PC-3 (cell line): ENCODE results near the gene SLC9A4. TPM values are rescaled to one million over a fixed set of nuclear protein-coding genes. Genes with fewer than 3 reads are reported as not detected.

ENCODE experiments used
- ATAC-seq: fragments of 200-7000 bp; cut with Tn5 transposase; 2 replicates; pipeline ENCODE4 v1.9.1; 2020; ENCODE audit warnings: mild to moderate bottlenecking, moderate library complexity
- BruUV-seq: library from RNA; stranded (reverse); fragments of 400-500 nt; replicated peaks from 2 replicates; lab custom pipeline; 2021; lab: Mats Ljungman, UMichigan
- CTCF ChIA-PET: fragments of 300-600 bp; sonication (Branson Sonifier 250); formaldehyde crosslinking; loops from one replicate; lab custom pipeline; 2022; ENCODE audit warnings: antibody characterized with exemption; lab: Charles Lee
- POLR2A ChIA-PET: fragments of 300-600 bp; sonication (Branson Sonifier 250); formaldehyde crosslinking; loops from one replicate; lab custom pipeline; 2022; ENCODE audit warnings: antibody characterized with exemption; ENCODE audit not compliant: unreplicated experiment; lab: Charles Lee
- DNase-seq: peaks from one replicate; pipeline ENCODE4 v3.0.0-alpha.2; 2015
- H2AFZ ChIP-seq: fragments of 300-600 bp; sonication (generic); 2 replicates; pipeline ENCODE4 v1.6.0; 2016; ENCODE audit warnings: antibody characterized with exemption, low read length
- H3F3A ChIP-seq: fragments of 300-600 bp; sonication (generic); one replicate; pipeline ENCODE4 v1.6.0; 2017; ENCODE audit warnings: antibody characterized with exemption, low read length, control low read depth, mild to moderate bottlenecking; ENCODE audit not compliant: unreplicated experiment
- H3K27ac ChIP-seq: fragments of 300-600 bp; sonication (generic); 2 replicates; pipeline ENCODE4 v1.5.1; 2016; ENCODE audit warnings: mild to moderate bottlenecking, low read length
- H3K27me3 ChIP-seq: fragments of 300-600 bp; sonication (generic); 2 replicates; pipeline ENCODE4 v1.6.1; 2016; ENCODE audit warnings: low read length, mixed read lengths
- H3K36me3 ChIP-seq: fragments of 300-600 bp; sonication (generic); 2 replicates; pipeline ENCODE4 v1.6.1; 2016; ENCODE audit warnings: low read depth, mixed run types, low read length, mixed read lengths
- H3K4me1 ChIP-seq: fragments of 300-600 bp; sonication (generic); 2 replicates; pipeline ENCODE4 v1.5.1; 2016; ENCODE audit warnings: low read length; ENCODE audit not compliant: insufficient read depth
- H3K4me2 ChIP-seq: fragments of 300-600 bp; sonication (generic); 2 replicates; pipeline ENCODE4 v1.6.0; 2016; ENCODE audit warnings: low read length
- H3K4me3 ChIP-seq: fragments of 300-600 bp; sonication (generic); 2 replicates; pipeline ENCODE4 v1.5.1; 2016; ENCODE audit warnings: mild to moderate bottlenecking, low read length, mixed read lengths
- H3K79me2 ChIP-seq: fragments of 300-600 bp; sonication (generic); 2 replicates; pipeline ENCODE4 v1.6.1; 2017; ENCODE audit warnings: low read length, mixed read lengths
- H3K9ac ChIP-seq: fragments of 300-600 bp; sonication (generic); 2 replicates; pipeline ENCODE4 v1.6.0; 2016; ENCODE audit warnings: mild to moderate bottlenecking, low read length
- H3K9me2 ChIP-seq: fragments of 300-600 bp; sonication (generic); replicated peaks from 2 replicates; pipeline ENCODE4 v1.6.1; 2016; ENCODE audit warnings: mixed run types, low read length, mixed read lengths
- H3K9me3 ChIP-seq: fragments of 300-600 bp; sonication (generic); 2 replicates; pipeline ENCODE4 v1.6.1; 2016; ENCODE audit warnings: low read length, mixed read lengths
- H4K20me1 ChIP-seq: fragments of 300-600 bp; sonication (generic); 2 replicates; pipeline ENCODE4 v1.6.1; 2016; ENCODE audit warnings: low read length, mixed read lengths
- CTCF ChIP-seq: fragments of 300-600 bp; sonication (generic); conservative IDR thresholded peaks from 2 replicates; pipeline ENCODE4 v1.5.1; 2017; ENCODE audit warnings: antibody characterized with exemption, low read depth, mild to moderate bottlenecking, low read length
- EZH2 ChIP-seq: fragments of 300-600 bp; sonication (generic); IDR thresholded peaks from one replicate; pipeline ENCODE4 v1.6.1; 2017; ENCODE audit warnings: antibody characterized with exemption, mild to moderate bottlenecking, low read length; ENCODE audit not compliant: unreplicated experiment
- EZH2phosphoT487 ChIP-seq: fragments of 300-600 bp; sonication (generic); IDR thresholded peaks from 2 replicates; pipeline ENCODE4 v1.6.1; 2018; ENCODE audit warnings: mild to moderate bottlenecking, antibody characterized with exemption, low read length, borderline replicate concordance
- intact Hi-C: fragments of 100-400 bp; cut with micrococcal nuclease; formaldehyde crosslinking; loops from 2 replicates; pipeline ENCODE4 v1.9.0; 2023
- total RNA-seq: library from RNA; depleted of rRNA; stranded (reverse); fragments of >200 nt; gene quantifications from 2 replicates; pipeline ENCODE4 v1.2.3, GENCODE V29; 2014

SLC9A4 gene
- total RNA-seq, 1 experiment from 2014 or later: 0.04 TPM

- POLR2A ChIA-PET: no interaction called here
- intact Hi-C loops: no loop called here
Observed at GRCh38 chr2:102428573-102428972, 44.5 kb upstream of the SLC9A4 start.

GRCh38 chr2:102432386-102432785 lies 40.6 kb upstream of the SLC9A4 start:
- no peaks in the 10 kb centered on the region for H3K79me2 ChIP-seq
- H3K9me3 ChIP-seq: no peaks in the 10 kb centered on the region
- no peak overlapping the region for H3K9ac ChIP-seq
- no peak overlapping the region for H3K4me3 ChIP-seq
- H2AFZ ChIP-seq: no peak overlapping the region
- no peak overlapping the region for H3K4me2 ChIP-seq
- POLR2A ChIA-PET: no interaction called here
- ATAC-seq (no peak), DNase-seq (no peak)
- H3K36me3 ChIP-seq: no peaks in the 10 kb centered on the region
- no peaks in the 10 kb centered on the region for H3F3A ChIP-seq
- H3K4me1 ChIP-seq: no peaks in the 10 kb centered on the region
- TF ChIP-seq EZH2 (no peak), EZH2phosphoT487 (no peak), CTCF (no peak)
- intact Hi-C loops: no loop called here
- H3K9me2 ChIP-seq: no peaks in the 10 kb centered on the region
- H3K27ac ChIP-seq: no peak overlapping the region
- peaks cover 12% of the 10 kb centered on the region; the same call in 1 of the 2 replicates for H3K27me3 ChIP-seq
- CTCF ChIA-PET: no interaction called here
- no peaks in the 10 kb centered on the region for H4K20me1 ChIP-seq
- BruUV-seq: no TSS peak

More at GRCh38 chr2:102428573-102428972, 44.5 kb upstream of the SLC9A4 start:
- no peak for ATAC-seq
- no peak for DNase-seq
- TF ChIP-seq EZH2: no peak
- no peak for TF ChIP-seq CTCF
- TF ChIP-seq EZH2phosphoT487: no peak
- H3F3A ChIP-seq: no peaks in the 10 kb centered on the region
- no peak overlapping the region for H2AFZ ChIP-seq
- peaks cover 21% of the 10 kb centered on the region; the same call in 1 of the 2 replicates for H3K27me3 ChIP-seq
- H3K4me3 ChIP-seq: no peak overlapping the region
- CTCF ChIA-PET: no interaction called here
- no TSS peak for BruUV-seq
- no peak overlapping the region for H3K4me2 ChIP-seq
- no peaks in the 10 kb centered on the region for H4K20me1 ChIP-seq
- H3K9ac ChIP-seq: no peak overlapping the region
- H3K36me3 ChIP-seq: no peaks in the 10 kb centered on the region
- H3K9me2 ChIP-seq: no peaks in the 10 kb centered on the region
- no peak overlapping the region for H3K27ac ChIP-seq
- no peaks in the 10 kb centered on the region for H3K79me2 ChIP-seq
- H3K4me1 ChIP-seq: no peaks in the 10 kb centered on the region
- no peaks in the 10 kb centered on the region for H3K9me3 ChIP-seq

- Histone ChIP-seq H3K27me3 (peaks cover 8% of the 10 kb centered on the region; the same call in 1 of the 2 replicates), H3K9ac (no peak overlapping the region), H3K27ac (no peak overlapping the region), H3K4me1 (no peaks in the 10 kb centered on the region), H2AFZ (no peak overlapping the region), H3K79me2 (no peaks in the 10 kb centered on the region), H3K4me3 (no peak overlapping the region), H3K4me2 (no peak overlapping the region), H3K9me2 (no peaks in the 10 kb centered on the region), H4K20me1 (no peaks in the 10 kb centered on the region), H3F3A (no peaks in the 10 kb centered on the region), H3K36me3 (no peaks in the 10 kb centered on the region), H3K9me3 (no peaks in the 10 kb centered on the region)
- intact Hi-C loops: no loop called here
- ChIA-PET POLR2A (no interaction called here), CTCF (no interaction called here)
- ATAC-seq (no peak), DNase-seq (no peak)
- TF ChIP-seq CTCF: no peak
- BruUV-seq: no TSS peak
Observed at GRCh38 chr2:102433973-102434654, 38.9 kb upstream of the SLC9A4 start.
